G401 (cell line): ENCODE data around the gene ZNF334. TPM values are rescaled to one million over a fixed set of nuclear protein-coding genes. Genes with fewer than 3 reads are reported as not detected.

Source experiments
- DNase-seq: peaks from one replicate; pipeline ENCODE4 v3.0.0-alpha.2; 2015; ENCODE audit warnings: low spot score
- in situ Hi-C: cut with HindIII; loops from 2 replicates; pipeline ENCODE4 v1.10.0; 2016; ENCODE audit warnings: low sequenced_read_pairs, mixed read lengths
- total RNA-seq: library from RNA; depleted of rRNA; stranded (reverse); fragments of >200 nt; shearing (Covaris generic); gene quantifications from 2 replicates; pipeline ENCODE4 v1.2.3, GENCODE V29; 2014

Gene ZNF334
- total RNA-seq, 1 experiment from 2014 or later, result not detected

GRCh38 chr20:46547995-46548394 is 34.6 kb upstream of the ZNF334 start:
- in situ Hi-C loops, result no loop called here
- no peak for DNase-seq

GRCh38 chr20:46546936-46547335 is 33.6 kb upstream of the ZNF334 start:
- DNase-seq, result no peak
- in situ Hi-C loops, result no loop called here

GRCh38 chr20:46546298-46546697 is 32.9 kb upstream of the ZNF334 start:
- in situ Hi-C loops, result no loop called here

GRCh38 chr20:46545827-46546138 is 32.4 kb upstream of the ZNF334 start:
- no peak for DNase-seq
- in situ Hi-C loops, result no loop called here

More at GRCh38 chr20:46546298-46546697, 32.9 kb upstream of the ZNF334 start:
- no peak for DNase-seq

- in situ Hi-C loops, result no loop called here
- no peak for DNase-seq
Measured at GRCh38 chr20:46545077-46545826, 31.9 kb upstream of the ZNF334 start.

- DNase-seq, result no peak
- in situ Hi-C loops, result no loop called here
Measured at GRCh38 chr20:46544576-46544975, 31.2 kb upstream of the ZNF334 start.

- no peak for DNase-seq
- in situ Hi-C loops, result no loop called here
Measured at GRCh38 chr20:46543959-46544358, 30.6 kb upstream of the ZNF334 start.

GRCh38 chr20:46543033-46543432 is 29.7 kb upstream of the ZNF334 start:
- in situ Hi-C loops, result no loop called here

GRCh38 chr20:46541229-46541935 is 28.0 kb upstream of the ZNF334 start:
- in situ Hi-C loops, result no loop called here
- DNase-seq, result no peak

More at GRCh38 chr20:46543033-46543432, 29.7 kb upstream of the ZNF334 start:
- DNase-seq, result no peak

GRCh38 chr20:46539113-46539512 is 25.8 kb upstream of the ZNF334 start:
- in situ Hi-C loops, result no loop called here
- no peak for DNase-seq

- in situ Hi-C loops, result no loop called here
Measured at GRCh38 chr20:46530640-46531039, 17.3 kb upstream of the ZNF334 start.

GRCh38 chr20:46523696-46524328 is 10.5 kb upstream of the ZNF334 start:
- in situ Hi-C loops, result no loop called here
- no peak for DNase-seq

More at GRCh38 chr20:46530640-46531039, 17.3 kb upstream of the ZNF334 start:
- no peak for DNase-seq

- no peak for DNase-seq
- in situ Hi-C loops, result no loop called here
Measured at GRCh38 chr20:46523108-46523507, 9.7 kb upstream of the ZNF334 start.

- in situ Hi-C loops, result no loop called here
- peak; percentile 77 for DNase-seq
Measured at GRCh38 chr20:46520976-46521579, 7.7 kb upstream of the ZNF334 start.

GRCh38 chr20:46520540-46520939 is 7.2 kb upstream of the ZNF334 start:
- in situ Hi-C loops, result no loop called here
- DNase-seq, result no peak

- no peak for DNase-seq
- in situ Hi-C loops, result no loop called here
Measured at GRCh38 chr20:46519471-46520068, 6.2 kb upstream of the ZNF334 start.

GRCh38 chr20:46509523-46509922 is 3.8 kb downstream of the ZNF334 start:
- no peak for DNase-seq
- in situ Hi-C loops, result no loop called here

- DNase-seq, result no peak
- in situ Hi-C loops, result no loop called here
Measured at GRCh38 chr20:46507760-46508407, 5.5 kb downstream of the ZNF334 start.

GRCh38 chr20:46505506-46505905 is 7.9 kb downstream of the ZNF334 start:
- DNase-seq, result no peak
- in situ Hi-C loops, result no loop called here
